ENCODE results near the gene ITPR2. TPM values are rescaled to one million over a fixed set of nuclear protein-coding genes. Genes with fewer than 3 reads are reported as not detected.
A peak's percentile ranks its signal among the peaks of the same experiment; 100 is the strongest.

ITPR2 gene
- polyA plus RNA-seq, 2 of the 4 experiments (the other 2 are of a cell fraction) = 3.1 to 8.1 TPM

DNA sequence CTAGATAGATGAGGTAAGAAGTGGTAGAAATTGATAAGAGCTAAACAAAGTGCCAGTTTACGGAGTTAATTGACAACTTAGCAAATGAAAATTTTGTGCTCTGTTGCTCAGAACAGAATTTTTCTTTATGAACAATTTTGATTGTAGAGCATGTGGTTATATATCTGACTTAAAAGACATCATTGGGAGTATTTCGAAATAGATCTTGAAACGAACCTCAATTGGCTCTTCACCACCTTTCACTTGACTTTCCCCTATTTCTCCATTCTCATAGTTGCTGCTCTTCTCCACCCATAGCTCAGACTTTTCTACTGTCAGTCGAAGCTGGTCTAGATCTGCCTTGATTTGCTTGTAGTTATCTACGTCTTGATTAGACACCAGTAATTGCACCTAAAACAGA is 212.1 kb downstream of the ITPR2 start:
- peak; percentile 7 for FAIRE-seq
- ATAC-seq = no peak
- TF ChIP-seq SREBF2 (IDR thresholded peaks at IDR 0.05) (no peak), FOXS1 (CRISPR knock-in tag; IDR thresholded peaks at IDR 0.05) (no peak), MYC (IDR thresholded peaks at IDR 0.05; ENCODE audit: borderline replicate concordance, low read length) (no peak), HDAC2 (IDR thresholded peaks at IDR 0.05) (no peak), HOXB13 (CRISPR knock-in tag; IDR thresholded peaks at IDR 0.05; ENCODE audit: low read depth) (no peak), CHD4 (IDR thresholded peaks at IDR 0.05; ENCODE audit: borderline replicate concordance) (no peak), FOSL2 (IDR thresholded peaks at IDR 0.05) (no peak), FOSL2 (CRISPR knock-in tag; IDR thresholded peaks at IDR 0.05) (no peak), MAZ (IDR thresholded peaks at IDR 0.05; ENCODE audit: borderline replicate concordance, low read depth, low read length) (no peak), ZNF302 (CRISPR knock-in tag; IDR thresholded peaks at IDR 0.05) (no peak)
- TF ChIP-seq, protein P1, sequence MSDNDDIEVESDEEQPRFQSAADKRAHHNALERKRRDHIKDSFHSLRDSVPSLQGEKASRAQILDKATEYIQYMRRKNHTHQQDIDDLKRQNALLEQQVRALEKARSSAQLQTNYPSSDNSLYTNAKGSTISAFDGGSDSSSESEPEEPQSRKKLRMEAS (IDR thresholded peaks at IDR 0.05) = no peak
- TF ChIP-seq, protein P2, sequence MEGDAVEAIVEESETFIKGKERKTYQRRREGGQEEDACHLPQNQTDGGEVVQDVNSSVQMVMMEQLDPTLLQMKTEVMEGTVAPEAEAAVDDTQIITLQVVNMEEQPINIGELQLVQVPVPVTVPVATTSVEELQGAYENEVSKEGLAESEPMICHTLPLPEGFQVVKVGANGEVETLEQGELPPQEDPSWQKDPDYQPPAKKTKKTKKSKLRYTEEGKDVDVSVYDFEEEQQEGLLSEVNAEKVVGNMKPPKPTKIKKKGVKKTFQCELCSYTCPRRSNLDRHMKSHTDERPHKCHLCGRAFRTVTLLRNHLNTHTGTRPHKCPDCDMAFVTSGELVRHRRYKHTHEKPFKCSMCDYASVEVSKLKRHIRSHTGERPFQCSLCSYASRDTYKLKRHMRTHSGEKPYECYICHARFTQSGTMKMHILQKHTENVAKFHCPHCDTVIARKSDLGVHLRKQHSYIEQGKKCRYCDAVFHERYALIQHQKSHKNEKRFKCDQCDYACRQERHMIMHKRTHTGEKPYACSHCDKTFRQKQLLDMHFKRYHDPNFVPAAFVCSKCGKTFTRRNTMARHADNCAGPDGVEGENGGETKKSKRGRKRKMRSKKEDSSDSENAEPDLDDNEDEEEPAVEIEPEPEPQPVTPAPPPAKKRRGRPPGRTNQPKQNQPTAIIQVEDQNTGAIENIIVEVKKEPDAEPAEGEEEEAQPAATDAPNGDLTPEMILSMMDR (IDR thresholded peaks at IDR 0.05) = no peak
- Histone ChIP-seq H3K4me1 (no peaks in the 10 kb centered on the region), H3K4me3 (no peak overlapping the region), H3K9me3 (no peaks in the 10 kb centered on the region), H3K4me2 (no peak overlapping the region), H3K27ac (no peak overlapping the region)
- 62% methylated on average over 5 of the region's 5 CpGs for WGBS (ENCODE audit: missing lambda C conversion rate)
- ChIA-PET POLR2A (no interaction called here), CTCF (interaction anchor here (1.0 kb wide), 1 partner anchor 14 kb away, joined by 5 read pairs; no protein-coding TSS in a partner anchor)
- DNase-seq (ENCODE audit: low read depth in 1 of 2, low spot score in 1 of 2) = no peak

DNA sequence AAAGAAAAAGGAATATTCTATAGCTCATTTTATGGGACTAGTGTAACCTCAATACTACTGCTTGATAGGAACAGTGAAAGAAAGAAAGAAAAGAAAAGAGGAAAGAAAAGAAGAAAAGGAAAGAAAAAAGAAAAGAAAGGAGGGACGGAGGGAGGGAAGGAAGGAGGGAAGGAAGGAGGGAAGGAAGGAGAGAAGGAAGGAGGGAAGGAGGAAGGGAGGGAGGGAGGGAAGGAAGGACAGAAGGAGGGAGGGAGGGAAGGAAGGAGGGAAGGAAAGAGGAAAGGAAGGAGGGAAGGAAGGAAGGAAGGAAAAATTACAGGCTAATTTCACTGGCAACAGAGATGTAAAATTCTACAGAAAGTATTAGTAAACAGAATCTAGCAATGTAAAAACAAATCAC is 215.5 kb downstream of the ITPR2 start:
- ATAC-seq (no peak), FAIRE-seq (no peak), DNase-seq (ENCODE audit: low read depth in 1 of 2, low spot score in 1 of 2) (no peak)
- no peak overlapping the region for H3K27ac ChIP-seq
- H3K4me2 ChIP-seq = no peak overlapping the region
- CTCF ChIA-PET = interaction anchor here (0.8 to 1.6 kb wide), 3 partner anchors 15 to 499 kb away, joined by 3 to 5 read pairs (median 4); no protein-coding TSS in a partner anchor
- H3K9me3 ChIP-seq = no peaks in the 10 kb centered on the region
- POLR2A ChIA-PET = no interaction called here
- TF ChIP-seq HEYL (CRISPR knock-in tag; IDR thresholded peaks at IDR 0.05) (no peak), RNF2 (IDR thresholded peaks at IDR 0.05; ENCODE audit: borderline replicate concordance, low read depth) (no peak), RFX5 (IDR thresholded peaks at IDR 0.05) (no peak), NPAS2 (CRISPR knock-in tag; IDR thresholded peaks at IDR 0.05; ENCODE audit: borderline replicate concordance) (no peak)
- 76% methylated on average over 1 of the region's 1 CpG for WGBS (ENCODE audit: missing lambda C conversion rate)
- H3K4me1 ChIP-seq = no peaks in the 10 kb centered on the region
- H3K4me3 ChIP-seq = no peak overlapping the region

DNA sequence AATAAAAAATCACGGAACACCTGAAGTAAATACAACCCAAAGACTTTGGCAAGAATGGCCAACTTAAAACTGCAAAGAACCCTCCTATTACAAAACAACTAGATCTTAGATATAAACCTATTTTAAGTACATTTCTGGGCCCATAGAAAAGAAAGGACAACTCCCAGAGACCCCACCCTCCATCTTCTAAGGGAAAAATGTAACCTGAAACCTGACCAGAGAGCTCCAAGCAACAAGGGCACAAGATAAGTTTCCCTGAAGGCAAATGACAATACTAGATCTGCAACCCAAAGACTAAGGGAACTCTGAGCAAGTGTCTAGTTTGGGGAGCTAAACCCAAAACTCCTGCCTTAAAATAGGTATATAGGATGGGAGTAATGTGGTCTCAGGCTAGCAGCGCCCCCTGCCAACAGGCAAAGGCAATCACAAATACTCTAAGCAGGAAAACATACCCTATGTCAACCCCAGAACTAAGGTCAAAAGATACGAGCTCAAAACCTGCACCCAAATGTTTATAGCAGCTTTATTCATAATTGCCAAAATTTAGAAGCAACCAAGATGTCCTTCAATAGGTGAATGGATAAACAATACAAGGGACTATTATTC is 218.9 kb downstream of the ITPR2 start:
- FAIRE-seq = no peak
- peak in 1 of 2 experiments; percentile 82; a peak in 3 of 6 replicates for ATAC-seq
- 33% methylated on average over 3 of the region's 3 CpGs for WGBS (ENCODE audit: missing lambda C conversion rate)

More for the DNA sequence above, 218.9 kb downstream of the ITPR2 start:
- TF ChIP-seq EP300 (IDR thresholded peaks at IDR 0.05) = no peak
- TF ChIP-seq GATA3 (IDR thresholded peaks at IDR 0.05; ENCODE audit: borderline replicate concordance) = no peak
- no peak for TF ChIP-seq CBX2 (IDR thresholded peaks at IDR 0.05; ENCODE audit: borderline replicate concordance, low read depth)
- no peak for TF ChIP-seq SREBF2 (IDR thresholded peaks at IDR 0.05)
- peak; percentile 51 for TF ChIP-seq SMC3 (IDR thresholded peaks at IDR 0.05)
- TF ChIP-seq, protein P2 (IDR thresholded peaks at IDR 0.05) = peak; percentile 53; the same call in 2 of the 3 replicates
- peak; percentile 56 to 77 for TF ChIP-seq RAD21 (conservative IDR thresholded peaks at IDR 0.05 in 1 of 2, IDR thresholded peaks at IDR 0.05 in 1 of 2)
- no peak for TF ChIP-seq HOXB5 (CRISPR knock-in tag; IDR thresholded peaks at IDR 0.05)
- no peak overlapping the region for H3K27ac ChIP-seq
- no peaks in the 10 kb centered on the region for H3K9me3 ChIP-seq
- CTCF ChIA-PET = interaction anchor here (0.6 to 2.0 kb wide), 22 partner anchors 9 to 512 kb away, joined by 3 to 13 read pairs (median 4); no protein-coding TSS in a partner anchor
- H3K4me3 ChIP-seq = no peak overlapping the region
- POLR2A ChIA-PET = no interaction called here
- H3K4me1 ChIP-seq = no peaks in the 10 kb centered on the region
- DNase-seq (ENCODE audit: low read depth in 1 of 2, low spot score in 1 of 2) = peak in 1 of 2 experiments; percentile 49
- no peak overlapping the region for H3K4me2 ChIP-seq

All from A549 (cell line).